ENCODE results near the gene RBMX2. TPM values are rescaled to one million over a fixed set of nuclear protein-coding genes. Genes with fewer than 3 reads are reported as not detected.

RBMX2 gene
- polyA plus RNA-seq, 1 donor from 2014 or later, result 68.9 TPM

DNA sequence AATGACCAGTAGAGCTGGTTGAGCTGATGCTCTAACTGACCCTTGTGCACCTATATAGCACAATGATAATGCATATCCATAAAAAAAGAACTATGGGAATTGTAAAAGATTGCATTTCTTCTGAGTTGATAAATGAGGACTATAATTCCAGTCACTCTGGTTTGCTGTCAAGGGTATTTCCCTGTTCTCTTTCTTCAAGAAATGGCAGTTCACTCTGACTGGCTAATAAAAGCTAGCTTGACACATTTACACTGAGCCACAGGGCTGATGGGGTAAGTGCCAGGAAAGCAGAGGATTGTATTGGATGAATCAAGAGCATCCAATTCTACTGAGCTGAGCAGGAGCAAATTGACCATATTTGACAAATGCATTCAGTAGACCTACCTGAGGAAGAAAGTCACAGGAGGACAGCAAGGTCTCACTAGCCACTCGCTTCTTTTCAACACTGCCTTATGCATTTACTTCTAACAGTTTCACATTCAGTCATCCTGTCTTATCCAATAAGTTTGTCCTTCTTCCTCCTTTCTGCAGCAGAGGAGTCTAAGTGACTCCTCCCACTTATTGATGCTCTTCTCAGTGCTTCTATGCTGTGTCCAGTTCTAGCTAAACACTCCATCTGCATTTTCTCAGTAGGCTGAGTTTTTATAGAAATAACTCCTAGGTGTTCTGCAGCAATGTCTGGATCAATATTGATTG is 43.0 kb downstream of the RBMX2 start:
- Histone ChIP-seq H3K9me3 (ENCODE audit: low read length) (no peaks in the 10 kb centered on the region), H3K4me3 (ENCODE audit: low read length) (no peak overlapping the region), H3K9me2 (ENCODE audit: insufficient read depth, low read length) (no peaks in the 10 kb centered on the region), H2AFZ (ENCODE audit: low read depth, low read length) (no peak overlapping the region), H3K9ac (ENCODE audit: low read length) (no peak overlapping the region), H3F3A (ENCODE audit: insufficient read depth, low read length, poor library complexity, severe bottlenecking) (no peaks in the 10 kb centered on the region), H3K79me2 (replicated peaks; ENCODE audit: insufficient read depth, low read length) (no peaks in the 10 kb centered on the region), H3K27me3 (ENCODE audit: insufficient read depth, low read depth, low read length) (no peaks in the 10 kb centered on the region), H3K36me3 (ENCODE audit: insufficient read depth, low read length) (no peaks in the 10 kb centered on the region), H3K27ac (ENCODE audit: low read length) (peak overlapping the region; percentile 42), H4K20me1 (ENCODE audit: insufficient read depth) (no peaks in the 10 kb centered on the region), H3K4me2 (ENCODE audit: low read length) (no peak overlapping the region)
- no peak for TF ChIP-seq POLR2AphosphoS5 (IDR thresholded peaks at IDR 0.05)
- peak; percentile 53 for TF ChIP-seq EP300 (conservative IDR thresholded peaks at IDR 0.05; ENCODE audit: poor library complexity, severe bottlenecking)
- no peak for TF ChIP-seq EZH2 (IDR thresholded peaks at IDR 0.05; ENCODE audit: borderline replicate concordance, insufficient read depth, low read length, poor library complexity, severe bottlenecking)
- TF ChIP-seq, protein P1, sequence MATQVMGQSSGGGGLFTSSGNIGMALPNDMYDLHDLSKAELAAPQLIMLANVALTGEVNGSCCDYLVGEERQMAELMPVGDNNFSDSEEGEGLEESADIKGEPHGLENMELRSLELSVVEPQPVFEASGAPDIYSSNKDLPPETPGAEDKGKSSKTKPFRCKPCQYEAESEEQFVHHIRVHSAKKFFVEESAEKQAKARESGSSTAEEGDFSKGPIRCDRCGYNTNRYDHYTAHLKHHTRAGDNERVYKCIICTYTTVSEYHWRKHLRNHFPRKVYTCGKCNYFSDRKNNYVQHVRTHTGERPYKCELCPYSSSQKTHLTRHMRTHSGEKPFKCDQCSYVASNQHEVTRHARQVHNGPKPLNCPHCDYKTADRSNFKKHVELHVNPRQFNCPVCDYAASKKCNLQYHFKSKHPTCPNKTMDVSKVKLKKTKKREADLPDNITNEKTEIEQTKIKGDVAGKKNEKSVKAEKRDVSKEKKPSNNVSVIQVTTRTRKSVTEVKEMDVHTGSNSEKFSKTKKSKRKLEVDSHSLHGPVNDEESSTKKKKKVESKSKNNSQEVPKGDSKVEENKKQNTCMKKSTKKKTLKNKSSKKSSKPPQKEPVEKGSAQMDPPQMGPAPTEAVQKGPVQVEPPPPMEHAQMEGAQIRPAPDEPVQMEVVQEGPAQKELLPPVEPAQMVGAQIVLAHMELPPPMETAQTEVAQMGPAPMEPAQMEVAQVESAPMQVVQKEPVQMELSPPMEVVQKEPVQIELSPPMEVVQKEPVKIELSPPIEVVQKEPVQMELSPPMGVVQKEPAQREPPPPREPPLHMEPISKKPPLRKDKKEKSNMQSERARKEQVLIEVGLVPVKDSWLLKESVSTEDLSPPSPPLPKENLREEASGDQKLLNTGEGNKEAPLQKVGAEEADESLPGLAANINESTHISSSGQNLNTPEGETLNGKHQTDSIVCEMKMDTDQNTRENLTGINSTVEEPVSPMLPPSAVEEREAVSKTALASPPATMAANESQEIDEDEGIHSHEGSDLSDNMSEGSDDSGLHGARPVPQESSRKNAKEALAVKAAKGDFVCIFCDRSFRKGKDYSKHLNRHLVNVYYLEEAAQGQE (IDR thresholded peaks at IDR 0.05; ENCODE audit: borderline replicate concordance), result no peak
- TF ChIP-seq TAF1 (IDR thresholded peaks at IDR 0.05; ENCODE audit: low read depth), result no peak
- no peak for TF ChIP-seq MXI1 (conservative IDR thresholded peaks at IDR 0.05; ENCODE audit: poor library complexity, severe bottlenecking)

DNA sequence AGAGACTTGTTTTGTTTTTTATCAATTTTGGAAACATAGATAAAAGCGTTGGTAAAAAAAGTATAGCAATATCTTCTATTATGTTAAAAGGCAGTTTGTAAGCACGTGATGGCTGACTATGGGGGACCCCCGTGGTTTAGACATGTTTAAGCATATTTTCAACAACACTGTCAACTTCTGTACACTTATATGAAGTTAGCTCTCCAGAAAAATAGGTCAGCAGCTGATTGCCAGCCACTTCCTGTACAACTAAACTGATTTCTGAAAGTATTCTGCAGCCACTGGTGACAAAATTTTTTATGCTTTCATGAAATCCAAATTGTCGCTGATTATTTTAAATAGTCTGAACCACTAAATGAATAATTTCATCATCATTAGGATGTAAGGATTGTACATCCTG is 45.2 kb downstream of the RBMX2 start:
- TF ChIP-seq RAD21 (conservative IDR thresholded peaks at IDR 0.05), result no peak
- TF ChIP-seq EZH2 (IDR thresholded peaks at IDR 0.05; ENCODE audit: borderline replicate concordance, insufficient read depth, low read length, poor library complexity, severe bottlenecking), result no peak
- TF ChIP-seq MXI1 (conservative IDR thresholded peaks at IDR 0.05; ENCODE audit: poor library complexity, severe bottlenecking), result no peak
- TF ChIP-seq, protein P2, sequence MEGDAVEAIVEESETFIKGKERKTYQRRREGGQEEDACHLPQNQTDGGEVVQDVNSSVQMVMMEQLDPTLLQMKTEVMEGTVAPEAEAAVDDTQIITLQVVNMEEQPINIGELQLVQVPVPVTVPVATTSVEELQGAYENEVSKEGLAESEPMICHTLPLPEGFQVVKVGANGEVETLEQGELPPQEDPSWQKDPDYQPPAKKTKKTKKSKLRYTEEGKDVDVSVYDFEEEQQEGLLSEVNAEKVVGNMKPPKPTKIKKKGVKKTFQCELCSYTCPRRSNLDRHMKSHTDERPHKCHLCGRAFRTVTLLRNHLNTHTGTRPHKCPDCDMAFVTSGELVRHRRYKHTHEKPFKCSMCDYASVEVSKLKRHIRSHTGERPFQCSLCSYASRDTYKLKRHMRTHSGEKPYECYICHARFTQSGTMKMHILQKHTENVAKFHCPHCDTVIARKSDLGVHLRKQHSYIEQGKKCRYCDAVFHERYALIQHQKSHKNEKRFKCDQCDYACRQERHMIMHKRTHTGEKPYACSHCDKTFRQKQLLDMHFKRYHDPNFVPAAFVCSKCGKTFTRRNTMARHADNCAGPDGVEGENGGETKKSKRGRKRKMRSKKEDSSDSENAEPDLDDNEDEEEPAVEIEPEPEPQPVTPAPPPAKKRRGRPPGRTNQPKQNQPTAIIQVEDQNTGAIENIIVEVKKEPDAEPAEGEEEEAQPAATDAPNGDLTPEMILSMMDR (IDR thresholded peaks at IDR 0.05; ENCODE audit: poor library complexity, severe bottlenecking), result no peak
- no peak for TF ChIP-seq POLR2AphosphoS5 (IDR thresholded peaks at IDR 0.05)
- TF ChIP-seq TAF1 (IDR thresholded peaks at IDR 0.05; ENCODE audit: low read depth), result no peak
- TF ChIP-seq, protein P1 (IDR thresholded peaks at IDR 0.05; ENCODE audit: borderline replicate concordance), result no peak
- no peak for TF ChIP-seq SMC3 (conservative IDR thresholded peaks at IDR 0.05; ENCODE audit: poor library complexity)
- no peak for TF ChIP-seq EP300 (conservative IDR thresholded peaks at IDR 0.05; ENCODE audit: poor library complexity, severe bottlenecking)
- Histone ChIP-seq H3K4me2 (ENCODE audit: low read length) (no peak overlapping the region), H4K20me1 (ENCODE audit: insufficient read depth) (no peaks in the 10 kb centered on the region), H3K79me2 (replicated peaks; ENCODE audit: insufficient read depth, low read length) (no peaks in the 10 kb centered on the region), H3K4me3 (ENCODE audit: low read length) (no peak overlapping the region), H3K9me2 (ENCODE audit: insufficient read depth, low read length) (no peaks in the 10 kb centered on the region), H3K9me3 (ENCODE audit: low read length) (no peaks in the 10 kb centered on the region), H3F3A (ENCODE audit: insufficient read depth, low read length, poor library complexity, severe bottlenecking) (no peaks in the 10 kb centered on the region), H3K36me3 (ENCODE audit: insufficient read depth, low read length) (no peaks in the 10 kb centered on the region), H3K27me3 (ENCODE audit: insufficient read depth, low read depth, low read length) (no peaks in the 10 kb centered on the region), H3K9ac (ENCODE audit: low read length) (no peak overlapping the region), H2AFZ (ENCODE audit: low read depth, low read length) (no peak overlapping the region), H3K27ac (ENCODE audit: low read length) (no peak overlapping the region)

All from neural cell (in vitro differentiated cells).